Upper lobe of left lung (tissue), 6 donors: ENCODE data around the gene NPPB. TPM values are rescaled to one million over a fixed set of nuclear protein-coding genes. Genes with fewer than 3 reads are reported as not detected.

Source experiments
- ATAC-seq, 2 donors: fragments of 200-7000 bp; cut with Tn5 transposase; one replicate each; pipeline ENCODE4 v1.9.1; 2022; ENCODE audit warnings: mild to moderate bottlenecking in 2 of 2, moderate library complexity in 2 of 2; ENCODE audit not compliant: low FRiP score in 2 of 2
- DNase-seq, 2 donors: peaks; one replicate each; pipeline ENCODE4 v3.0.0-alpha.2; 2019 to 2020
- H3K27ac ChIP-seq, 4 donors: fragments of 200-600 bp; sonication (generic); one replicate each; pipeline ENCODE4 v1.5.1; 2016 to 2019
- H3K27me3 ChIP-seq, 4 donors: fragments of 200-600 bp; sonication (generic); one replicate each; pipeline ENCODE4 v1.5.1; 2017 to 2019
- H3K36me3 ChIP-seq, 4 donors: fragments of 200-600 bp; sonication (generic); one replicate each; pipeline ENCODE4 v1.5.1; 2016 to 2019
- H3K4me1 ChIP-seq, 4 donors: fragments of 200-600 bp; sonication (generic); one replicate each; pipeline ENCODE4 v1.5.1; 2018 to 2019
- H3K4me3 ChIP-seq, 4 donors: fragments of 200-600 bp; sonication (generic); one replicate each; pipeline ENCODE4 v1.5.1; 2017 to 2019; ENCODE audit warnings: mild to moderate bottlenecking in 2 of 4, moderate library complexity in 1 of 4
- H3K9me3 ChIP-seq, 4 donors: fragments of 200-600 bp; sonication (generic); one replicate each; pipeline ENCODE4 v1.5.1; 2018 to 2019
- CTCF ChIP-seq, 6 experiments: fragments of 450-650 bp in 4 of 6; fragments of 200-600 bp in 2 of 6; sonication (generic) in 2 of 6; IDR thresholded peaks; one replicate each; pipeline ENCODE4 v1.5.1; 2016 to 2019; ENCODE audit warnings: antibody characterized with exemption in 6 of 6
- EP300 ChIP-seq, 4 donors: sonication (generic); formaldehyde crosslinking; IDR thresholded peaks; one replicate each; pipeline ENCODE4 v1.5.1; 2017; ENCODE audit warnings: antibody characterized with exemption in 4 of 4, control low read depth in 2 of 4
- POLR2A ChIP-seq, 4 donors: fragments of 450-650 bp; IDR thresholded peaks; one replicate each; pipeline ENCODE4 v1.5.1; 2016 to 2017; ENCODE audit warnings: antibody characterized with exemption in 4 of 4, mild to moderate bottlenecking in 2 of 4
- POLR2AphosphoS5 ChIP-seq, 2 donors: sonication (generic); formaldehyde crosslinking; IDR thresholded peaks; one replicate each; pipeline ENCODE4 v1.5.1; 2017; ENCODE audit warnings: antibody characterized with exemption in 2 of 2
- WGBS, 2 donors: methylation state at CpG; one replicate each; pipeline ENCODE4 v1.1.5; 2017 to 2018; 5-methylcytosine and 5-hydroxymethylcytosine counted together
- total RNA-seq, 6 donors: library from RNA; depleted of rRNA in 4 of 6; stranded (reverse); fragments of >200 nt in 4 of 6; gene quantifications; one replicate each; pipeline versions ENCODE4 v1.1.0 to v1.2.1, GENCODE V29; 2016 to 2021
- donor health status: DM: no; HTN: no; CAD: no; lungs with moderate emphysema.
- donor health status: DM: no; HTN: yes; CAD: no; lungs with severe emphysema.

The NPPB gene
- total RNA-seq, 6 donors from 2014 or later: not detected

DNA sequence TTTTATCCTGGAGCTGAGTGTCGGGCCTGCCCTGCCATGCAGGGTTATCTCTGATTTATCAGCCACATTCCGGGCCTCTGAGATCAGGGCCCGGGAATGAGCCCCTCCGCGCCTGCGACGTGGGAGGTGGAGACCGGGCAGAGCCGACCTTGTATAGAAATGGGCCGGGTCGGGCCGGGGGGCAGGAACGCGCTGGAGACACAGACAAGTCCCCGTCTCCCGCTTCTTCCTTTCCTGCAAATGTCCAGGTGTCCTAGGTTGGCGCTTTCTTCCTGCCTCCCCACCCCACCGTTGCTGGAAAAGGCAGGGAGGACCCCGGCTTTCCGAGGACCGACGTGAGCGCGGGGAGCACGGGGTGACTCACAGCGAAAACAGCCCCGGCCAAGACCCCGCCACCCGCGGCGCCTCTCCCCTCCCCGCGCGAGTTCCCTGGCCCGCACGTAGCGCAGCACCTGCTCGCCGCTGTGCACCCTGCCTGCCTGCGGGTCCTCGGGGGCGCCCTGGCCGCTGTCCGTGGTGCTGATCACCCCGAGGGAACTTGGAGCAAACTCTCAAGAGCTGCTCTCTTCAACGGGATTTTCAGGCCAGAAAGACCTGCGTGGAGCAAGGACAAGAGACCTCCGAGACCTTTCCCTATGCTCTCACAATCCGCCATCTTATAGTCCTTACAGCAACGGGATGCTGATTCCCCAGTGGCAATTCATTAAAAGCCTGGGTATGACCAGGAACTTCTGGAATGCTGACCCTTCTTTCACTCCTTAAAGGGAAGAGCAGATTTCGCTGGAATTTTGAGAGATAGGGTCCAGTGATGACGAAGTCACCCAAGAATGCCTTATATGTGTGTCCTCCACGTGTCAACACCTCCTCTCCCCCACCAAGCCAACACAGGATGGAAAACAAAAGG, 475 bp upstream of the NPPB start:
- peak; percentile 60 to 80 for ATAC-seq
- peak in 3 of 6 experiments; percentile 15 to 55 (median 21) for TF ChIP-seq CTCF (IDR thresholded peaks at IDR 0.05)
- TF ChIP-seq POLR2AphosphoS5 (IDR thresholded peaks at IDR 0.05): no peak
- peaks cover 0 to 23% (median 7%) of the 10 kb centered on the region in 4 donors for H3K27me3 ChIP-seq
- H3K36me3 ChIP-seq: no peaks in the 10 kb centered on the region
- peaks cover 0 to 7% (median 2%) of the 10 kb centered on the region in 4 donors for H3K4me1 ChIP-seq
- H3K27ac ChIP-seq: no peak overlapping the region
- H3K9me3 ChIP-seq: no peaks in the 10 kb centered on the region
- peak; percentile 47 to 94 for DNase-seq
- H3K4me3 ChIP-seq: no peak overlapping the region
- WGBS, 2 donors: 10 to 11% methylated on average over 8 to 50 of the region's 53 CpGs

DNA sequence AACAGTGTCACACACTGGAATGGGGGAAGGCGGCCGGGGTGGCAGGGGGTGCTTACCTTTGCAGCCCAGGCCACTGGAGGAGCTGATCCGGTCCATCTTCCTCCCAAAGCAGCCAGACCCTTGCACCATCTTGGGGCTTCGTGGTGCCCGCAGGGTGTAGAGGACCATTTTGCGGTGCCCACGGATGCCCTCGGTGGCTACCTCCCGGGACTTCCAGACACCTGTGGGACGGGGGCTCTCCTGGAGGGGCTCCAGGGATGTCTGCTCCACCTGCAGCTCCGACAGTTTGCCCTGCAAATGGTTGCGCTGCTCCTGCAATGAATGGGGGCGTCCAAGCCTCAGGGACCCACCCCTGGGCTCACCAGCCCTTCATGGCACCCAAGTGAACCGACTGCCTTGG, 587 bp downstream of the NPPB start:
- ATAC-seq (no peak), DNase-seq (peak in 1 of 2 donors; percentile 45)
- Histone ChIP-seq H3K4me3 (no peak overlapping the region), H3K4me1 (peaks cover 0 to 7% (median 2%) of the 10 kb centered on the region in 4 donors), H3K27me3 (peaks cover 0 to 23% (median 7%) of the 10 kb centered on the region in 4 donors), H3K9me3 (no peaks in the 10 kb centered on the region), H3K27ac (no peak overlapping the region), H3K36me3 (no peaks in the 10 kb centered on the region)
- WGBS, 2 donors: 80 to 89% methylated on average over 13 to 14 of the region's 14 CpGs
- TF ChIP-seq CTCF (IDR thresholded peaks at IDR 0.05) (no peak), POLR2AphosphoS5 (IDR thresholded peaks at IDR 0.05) (no peak), POLR2A (IDR thresholded peaks at IDR 0.05) (no peak), EP300 (IDR thresholded peaks at IDR 0.05) (no peak)

DNA sequence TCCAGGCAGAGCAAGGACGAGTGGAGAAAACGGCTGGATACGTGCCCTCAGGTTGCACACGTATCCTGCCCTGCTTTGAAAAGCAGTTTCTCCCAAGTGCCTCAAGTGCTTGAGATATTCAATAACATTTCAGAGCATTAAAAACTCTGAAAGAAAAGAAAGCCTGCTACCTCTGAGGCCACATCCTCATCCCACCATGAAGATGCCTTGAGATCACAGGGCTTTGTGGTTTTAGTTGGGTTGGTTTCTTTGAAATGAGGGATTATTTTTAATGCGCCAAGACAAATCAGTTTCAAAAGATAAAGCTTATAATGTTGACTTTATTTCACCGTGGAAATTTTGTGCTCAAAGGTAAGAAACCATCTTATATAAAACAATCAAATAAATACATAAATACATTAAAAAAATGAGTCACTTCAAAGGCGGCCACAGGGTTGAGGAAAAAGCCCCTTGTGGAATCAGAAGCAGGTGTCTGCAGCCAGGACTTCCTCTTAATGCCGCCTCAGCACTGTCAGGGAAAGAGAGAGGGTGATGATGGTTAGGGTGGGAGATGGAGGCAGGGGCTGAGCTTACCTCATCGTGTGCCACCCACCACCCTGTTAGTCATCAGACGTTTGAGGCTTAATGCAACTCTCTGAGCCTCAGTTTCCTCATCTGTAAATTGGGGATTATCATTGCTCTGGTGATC, 1.4 kb downstream of the NPPB start:
- no peak overlapping the region for H3K4me3 ChIP-seq
- H3K36me3 ChIP-seq: no peaks in the 10 kb centered on the region
- ATAC-seq (no peak), DNase-seq (no peak)
- H3K27me3 ChIP-seq: peaks cover 0 to 23% (median 7%) of the 10 kb centered on the region in 4 donors
- WGBS, 2 donors: 37% methylated on average over 10 of the region's 10 CpGs
- H3K9me3 ChIP-seq: no peaks in the 10 kb centered on the region
- TF ChIP-seq POLR2A (IDR thresholded peaks at IDR 0.05): no peak
- no peak for TF ChIP-seq EP300 (IDR thresholded peaks at IDR 0.05)
- TF ChIP-seq CTCF (IDR thresholded peaks at IDR 0.05): no peak
- TF ChIP-seq POLR2AphosphoS5 (IDR thresholded peaks at IDR 0.05): no peak
- peaks cover 0 to 7% (median 2%) of the 10 kb centered on the region in 4 donors for H3K4me1 ChIP-seq
- no peak overlapping the region for H3K27ac ChIP-seq

- Histone ChIP-seq H3K36me3 (no peaks in the 10 kb centered on the region), H3K4me1 (peaks cover 0 to 7% (median 2%) of the 10 kb centered on the region in 4 donors), H3K9me3 (no peaks in the 10 kb centered on the region), H3K27me3 (peaks cover 0 to 23% (median 7%) of the 10 kb centered on the region in 4 donors), H3K27ac (no peak overlapping the region), H3K4me3 (no peak overlapping the region)
- no peak for TF ChIP-seq CTCF (IDR thresholded peaks at IDR 0.05)
- WGBS, 2 donors: 52 to 55% methylated on average over 3 of the region's 3 CpGs
- DNase-seq (no peak), ATAC-seq (no peak)
Observed at GRCh38 chr1:11856698-11857097, 2.0 kb downstream of the NPPB start.
